ENCODE measurements around the gene NHLRC4. TPM values are rescaled to one million over a fixed set of nuclear protein-coding genes. Genes with fewer than 3 reads are reported as not detected.

The NHLRC4 gene
- polyA plus RNA-seq, 3 donors, result 6.4 to 6.9 (median 6.6) TPM

- no peak for DNase-seq (ENCODE audit: low read depth in 3 of 3, low spot score in 2 of 3)
Observed at GRCh38 chr16:529012-529575, 37.7 kb upstream of the NHLRC4 start.

GRCh38 chr16:530111-530817, 36.5 kb upstream of the NHLRC4 start:
- DNase-seq (ENCODE audit: low read depth in 3 of 3, low spot score in 2 of 3), result no peak

- no peak for DNase-seq (ENCODE audit: low read depth in 3 of 3, low spot score in 2 of 3)
Observed at GRCh38 chr16:531494-532125, 35.2 kb upstream of the NHLRC4 start.

GRCh38 chr16:533391-534123, 33.2 kb upstream of the NHLRC4 start:
- no peak for DNase-seq (ENCODE audit: low read depth in 3 of 3, low spot score in 2 of 3)

GRCh38 chr16:534135-534534, 32.7 kb upstream of the NHLRC4 start:
- no peak for DNase-seq (ENCODE audit: low read depth in 3 of 3, low spot score in 2 of 3)

- no peak for DNase-seq (ENCODE audit: low read depth in 3 of 3, low spot score in 2 of 3)
Observed at GRCh38 chr16:534856-535445, 31.9 kb upstream of the NHLRC4 start.

- no peak for DNase-seq (ENCODE audit: low read depth in 3 of 3, low spot score in 2 of 3)
Observed at GRCh38 chr16:535446-536405, 31.1 kb upstream of the NHLRC4 start.

GRCh38 chr16:536746-537145, 30.1 kb upstream of the NHLRC4 start:
- no peak for DNase-seq (ENCODE audit: low read depth in 3 of 3, low spot score in 2 of 3)

GRCh38 chr16:537415-538335, 29.1 kb upstream of the NHLRC4 start:
- DNase-seq (ENCODE audit: low read depth in 3 of 3, low spot score in 2 of 3), result no peak

- no peak for DNase-seq (ENCODE audit: low read depth in 3 of 3, low spot score in 2 of 3)
Observed at GRCh38 chr16:539901-540530, 26.8 kb upstream of the NHLRC4 start.

- no peak for DNase-seq (ENCODE audit: low read depth in 3 of 3, low spot score in 2 of 3)
Observed at GRCh38 chr16:540645-541340, 26.0 kb upstream of the NHLRC4 start.

GRCh38 chr16:543301-544164, 23.3 kb upstream of the NHLRC4 start:
- no peak for DNase-seq (ENCODE audit: low read depth in 3 of 3, low spot score in 2 of 3)

GRCh38 chr16:544517-544916, 22.3 kb upstream of the NHLRC4 start:
- DNase-seq (ENCODE audit: low read depth in 3 of 3, low spot score in 2 of 3), result no peak

GRCh38 chr16:546909-547770, 19.7 kb upstream of the NHLRC4 start:
- DNase-seq (ENCODE audit: low read depth in 3 of 3, low spot score in 2 of 3), result no peak

GRCh38 chr16:548586-548985, 18.2 kb upstream of the NHLRC4 start:
- no peak for DNase-seq (ENCODE audit: low read depth in 3 of 3, low spot score in 2 of 3)
